ENCODE results near the gene TMPRSS11A.

TMPRSS11A gene

GRCh38 chr4:67861513-67861912 lies 101.8 kb downstream of the TMPRSS11A start:
- no peak for TF ChIP-seq CTCF (conservative IDR thresholded peaks at IDR 0.05; ENCODE audit: low read depth, low read length)
- peak; percentile 1 for DNase-seq (ENCODE audit: low read depth)
- H3K4me3 ChIP-seq (ENCODE audit: low read depth, low read length): no peak overlapping the region
